Suppressor macrophage (primary cell): ENCODE data around the gene DDX56.
"Not testable (repeated sequence)": the region's sequence is repeated elsewhere in the genome, so short reads cannot be mapped to it uniquely, and the experiment has no call there.

Experiments used
- DNase-seq, 4 experiments: peaks; one replicate each; pipeline ENCODE4 v3.0.0-alpha.2; 2020 to 2022

The DDX56 gene

DNA sequence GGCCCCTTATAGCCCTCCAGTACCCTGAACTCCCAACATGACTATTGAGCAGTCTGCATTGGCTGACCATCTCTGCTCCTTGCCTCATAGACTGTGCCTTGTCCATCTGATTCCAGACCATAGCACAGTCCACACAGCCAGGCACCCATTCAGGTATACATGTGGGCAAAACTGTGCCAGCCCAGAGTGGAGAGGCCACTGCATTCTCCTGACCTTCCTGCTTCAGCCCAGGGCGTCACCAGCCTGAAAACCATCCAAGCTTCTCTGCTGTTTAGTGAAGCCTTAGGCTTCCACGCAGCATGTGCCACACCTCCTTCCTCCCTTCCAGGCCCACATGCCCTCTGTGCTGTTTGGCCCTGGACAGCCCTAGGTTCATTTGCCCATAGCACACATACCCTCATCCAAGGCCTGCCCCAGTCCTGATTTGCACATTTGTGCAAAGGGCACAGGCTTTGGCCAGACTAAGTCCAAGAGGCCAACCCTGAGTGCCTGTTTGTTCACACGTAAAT lies 10.5 kb downstream of the DDX56 start:
- no peak for DNase-seq

DNA sequence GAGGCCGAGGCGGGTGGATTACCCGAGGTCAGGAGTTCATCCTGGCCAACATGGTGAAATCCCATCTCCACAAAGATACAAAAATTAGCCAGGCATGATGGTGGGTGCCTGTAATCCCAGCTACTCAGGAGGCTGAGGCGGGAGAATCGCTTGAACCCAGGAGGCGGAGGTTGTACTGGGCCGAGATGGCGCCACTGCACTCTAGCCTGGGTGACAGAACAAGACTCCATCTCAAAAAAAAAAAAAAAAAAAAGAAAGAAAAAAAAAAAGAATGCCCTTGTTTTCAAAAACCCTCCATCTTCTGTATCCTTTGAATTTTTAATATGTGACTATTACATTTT lies 11.1 kb downstream of the DDX56 start:
- DNase-seq, result not testable (repeated sequence)

DNA sequence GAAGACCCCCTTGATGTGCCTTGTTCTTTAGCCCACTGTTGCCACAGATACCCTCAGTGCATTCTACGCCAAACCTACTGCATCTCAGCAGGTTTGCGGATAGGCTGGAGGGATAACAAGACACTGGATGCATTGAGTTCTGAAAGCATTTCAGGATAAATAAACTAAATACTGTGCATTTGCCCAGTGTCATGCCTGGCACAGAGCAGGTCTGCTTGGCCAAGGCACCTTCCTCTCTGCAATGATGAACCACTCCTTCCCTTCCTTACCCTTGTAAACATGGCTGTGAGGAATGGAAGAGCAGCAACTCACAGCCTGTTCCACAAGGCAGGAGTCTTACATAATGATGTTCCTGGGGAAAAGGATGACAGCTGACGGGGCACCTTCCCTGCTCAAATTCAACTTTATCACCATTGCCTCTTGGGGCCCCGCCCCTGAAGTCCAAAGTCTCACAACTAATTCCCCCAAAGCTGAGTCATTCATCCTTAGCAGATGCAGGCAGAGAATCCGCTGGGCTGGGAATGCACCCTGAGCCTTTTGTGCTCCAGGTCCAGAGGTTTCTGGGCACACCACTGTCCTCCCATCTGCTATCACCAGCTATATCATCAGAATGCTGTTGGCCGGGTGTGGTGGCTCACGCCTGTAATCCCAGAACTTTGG lies 11.6 kb downstream of the DDX56 start:
- DNase-seq, result no peak

DNA sequence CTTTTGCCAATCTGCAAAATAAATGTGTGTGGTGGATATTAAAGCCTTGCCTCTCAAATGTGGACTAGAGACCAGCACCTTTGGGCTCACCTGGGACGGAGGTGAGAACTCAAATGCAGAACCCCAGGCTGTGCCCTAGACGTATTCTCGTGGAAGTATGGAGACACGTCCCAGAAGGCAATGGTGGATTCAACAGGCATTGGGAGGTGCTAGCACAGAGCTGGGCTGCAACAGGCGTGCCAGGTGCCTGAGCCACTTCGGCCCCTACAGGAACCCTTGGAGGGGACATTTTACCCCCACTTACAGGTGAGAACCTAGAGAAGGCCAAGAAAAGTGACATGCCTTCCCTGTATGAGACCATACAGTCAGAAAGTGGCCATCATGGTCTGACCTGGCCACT lies 12.2 kb downstream of the DDX56 start:
- no peak for DNase-seq

DNA sequence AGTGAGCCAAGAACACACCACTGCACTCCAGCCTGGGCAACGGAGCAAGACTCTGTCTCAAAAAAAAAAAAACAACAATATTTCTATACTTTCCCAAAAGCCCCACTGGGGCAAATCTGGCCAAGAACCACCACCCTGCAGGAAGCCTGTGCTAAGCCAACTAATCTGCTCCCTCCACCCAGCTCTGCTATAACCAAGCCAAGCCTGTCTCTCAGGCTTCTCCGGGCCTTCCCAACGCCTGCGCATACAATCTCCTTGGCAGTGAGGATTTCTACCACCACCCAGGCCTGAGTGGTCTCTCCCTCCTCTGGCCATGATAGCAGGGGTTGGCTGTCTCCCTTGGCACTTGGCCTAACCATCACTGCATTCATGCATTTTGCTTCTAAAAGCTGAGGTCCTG lies 14.2 kb downstream of the DDX56 start:
- no peak for DNase-seq

DNA sequence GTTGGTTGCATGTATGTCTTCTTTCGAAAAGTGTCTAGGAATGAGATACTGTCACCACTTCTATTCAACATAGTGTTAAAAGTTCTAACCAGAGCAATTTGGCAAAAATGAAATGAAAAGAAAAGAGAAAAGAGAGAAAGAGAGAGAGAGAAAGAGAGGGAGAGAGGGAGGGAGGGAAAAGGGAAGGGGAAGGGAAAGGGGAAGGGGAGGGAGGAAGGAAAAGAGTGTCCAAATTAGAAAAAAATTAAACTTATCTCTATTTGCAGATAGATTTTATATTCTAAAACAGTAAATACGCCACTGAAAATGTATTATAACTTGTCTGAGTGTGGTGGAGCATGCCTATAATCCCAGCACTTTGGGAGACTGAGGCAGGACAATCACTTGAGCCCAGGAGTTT lies 16.2 kb downstream of the DDX56 start:
- no peak for DNase-seq

DNA sequence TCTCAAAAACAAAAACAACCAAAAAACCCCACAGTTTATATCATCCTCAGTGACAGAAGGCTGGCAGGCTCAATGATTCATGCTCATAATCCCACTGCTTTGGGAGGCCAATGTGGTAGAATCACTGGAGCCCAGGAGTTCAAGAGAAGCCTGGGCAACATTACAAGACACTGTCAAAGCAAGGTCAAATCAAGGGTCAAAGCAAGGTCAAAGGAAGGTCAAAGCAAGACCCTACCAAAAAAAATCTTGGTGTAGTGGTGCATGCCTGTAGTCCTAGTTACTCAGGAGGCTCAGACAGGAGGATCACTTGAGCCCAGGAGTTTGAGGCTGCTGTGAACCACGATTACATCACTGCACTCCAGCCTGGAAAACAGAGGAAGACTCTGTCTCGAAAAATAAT lies 18.4 kb downstream of the DDX56 start:
- DNase-seq, result no peak

DNA sequence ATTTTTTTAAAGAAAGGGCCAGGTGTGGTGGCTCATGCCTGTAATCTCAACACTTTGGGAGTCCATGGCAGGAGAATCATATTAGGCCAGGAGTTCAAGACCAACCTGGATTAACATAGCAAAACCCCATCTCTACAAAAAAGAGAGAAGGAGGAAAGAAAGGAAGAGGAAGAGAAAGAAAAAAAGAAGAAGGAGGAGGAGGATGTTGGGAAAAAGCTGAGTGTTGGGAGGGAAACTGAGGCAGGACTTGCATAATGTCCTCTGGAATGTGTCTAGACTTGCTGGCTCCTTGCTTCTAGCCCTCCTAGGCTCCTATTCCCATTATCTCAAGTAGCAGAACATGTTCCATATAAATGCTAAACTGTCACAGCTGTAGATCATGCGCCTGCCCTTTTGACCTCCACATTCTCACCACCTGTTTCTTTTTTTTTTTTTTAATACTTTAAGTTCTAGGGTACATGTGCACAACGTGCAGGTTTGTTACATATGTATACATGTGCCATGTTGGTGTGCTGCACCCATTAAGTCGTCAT lies 21.2 kb downstream of the DDX56 start:
- DNase-seq, result not testable (repeated sequence)

DNA sequence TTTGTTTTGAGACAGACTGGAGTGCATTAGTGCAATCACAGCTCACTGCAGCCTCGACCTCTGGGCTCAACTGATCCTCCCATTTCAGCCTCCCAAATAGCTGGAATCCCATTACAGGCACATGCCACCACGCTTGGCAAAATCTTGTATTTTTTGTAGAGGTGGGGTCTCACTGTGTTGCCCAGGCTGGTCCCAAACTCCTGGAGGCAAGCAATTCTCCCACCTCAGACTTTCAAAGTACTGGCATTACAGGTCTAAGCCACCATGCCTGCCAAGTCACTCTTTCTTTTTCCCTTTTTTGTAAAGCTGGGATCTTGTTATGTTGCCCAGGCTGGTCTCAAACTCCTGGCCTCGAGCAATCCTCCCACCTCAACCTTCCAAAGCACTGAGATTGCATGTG lies 24.3 kb downstream of the DDX56 start:
- no peak for DNase-seq

DNA sequence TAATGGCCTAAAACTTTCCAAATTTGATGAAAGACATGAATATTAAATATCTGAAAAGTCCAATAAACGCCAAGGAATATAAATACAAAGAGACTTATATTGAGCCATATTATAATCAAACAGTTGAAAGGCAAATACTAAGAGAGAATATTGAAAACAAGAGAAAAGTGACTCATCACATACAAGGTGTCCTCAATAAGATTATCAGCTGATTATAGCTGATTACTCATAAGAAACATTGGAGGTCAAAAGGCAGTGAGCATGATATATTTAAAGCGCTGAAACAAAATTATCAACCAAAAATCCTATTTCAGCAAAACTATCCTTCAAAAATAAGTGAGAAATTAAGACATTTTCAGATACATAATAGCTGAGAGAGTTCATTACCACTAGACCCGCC lies 24.8 kb downstream of the DDX56 start:
- no peak for DNase-seq

DNA sequence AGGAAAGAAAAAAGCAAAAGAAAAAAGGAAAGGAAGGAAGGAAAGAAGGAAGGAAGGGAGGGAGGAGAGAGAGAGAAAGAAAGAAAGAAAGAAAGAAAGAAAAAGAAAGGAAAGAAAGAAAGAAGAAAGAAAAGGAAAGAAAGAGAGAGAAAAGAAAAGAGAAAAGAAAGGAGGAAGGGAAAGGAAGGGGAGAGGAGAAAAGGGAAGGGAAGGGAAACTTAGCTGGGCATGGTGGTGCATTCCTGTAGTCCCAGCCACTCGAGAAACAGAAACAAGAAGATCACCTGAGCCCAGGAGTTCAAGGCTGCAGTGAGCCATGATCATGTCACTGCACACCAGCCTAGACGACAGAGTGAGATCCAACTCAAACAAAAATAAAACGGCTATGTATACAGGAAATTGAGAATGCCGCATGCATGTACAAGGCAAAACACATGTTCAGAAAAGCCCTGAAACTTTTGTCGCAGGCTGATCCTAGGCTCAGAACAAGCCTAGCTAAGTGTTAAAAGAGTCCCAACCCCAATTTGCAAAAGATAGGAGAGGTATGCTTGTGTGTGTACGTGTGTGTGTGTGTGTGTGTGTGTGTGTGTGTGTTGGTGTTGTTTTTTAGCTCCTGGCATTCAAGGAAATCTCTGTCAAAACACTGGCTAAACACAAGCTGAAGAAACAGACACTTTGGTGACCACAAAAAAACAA lies 26.0 kb downstream of the DDX56 start:
- DNase-seq, result no peak

DNA sequence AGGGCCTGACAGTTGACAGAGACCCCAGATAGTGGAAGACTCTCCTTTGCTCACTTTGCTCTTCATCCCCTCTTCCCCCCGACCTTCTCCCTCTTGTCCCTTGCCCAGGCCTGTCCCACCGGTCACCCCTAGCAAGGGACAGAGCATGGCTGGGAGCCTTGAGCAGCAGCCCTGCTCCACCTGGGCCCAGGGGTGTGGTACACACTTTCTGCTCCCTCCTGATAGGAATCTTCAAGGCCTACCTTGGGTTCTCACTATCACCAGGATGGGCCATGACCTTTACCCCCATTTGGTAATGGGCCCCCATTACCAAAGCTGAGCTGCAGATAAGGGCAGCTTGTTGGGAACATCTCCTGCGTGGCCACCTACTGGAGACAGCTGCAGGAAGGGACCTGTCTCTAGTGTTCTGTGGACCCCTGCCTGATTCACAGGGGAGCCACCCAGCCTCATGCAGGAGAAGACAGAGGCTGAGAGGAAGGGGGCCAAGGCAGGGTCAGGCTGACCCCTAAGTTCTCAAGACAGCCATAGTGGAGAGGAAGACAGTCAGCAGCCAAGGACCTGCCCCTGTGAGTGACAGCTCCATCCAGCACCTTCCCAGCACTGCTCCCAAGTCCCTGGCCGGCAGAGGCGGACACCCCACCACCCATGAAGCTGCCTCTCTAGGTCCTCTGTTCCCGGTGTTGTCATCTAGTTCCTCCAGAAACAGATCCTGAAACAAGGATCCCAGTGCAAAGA lies 31.7 kb downstream of the DDX56 start:
- no peak for DNase-seq

DNA sequence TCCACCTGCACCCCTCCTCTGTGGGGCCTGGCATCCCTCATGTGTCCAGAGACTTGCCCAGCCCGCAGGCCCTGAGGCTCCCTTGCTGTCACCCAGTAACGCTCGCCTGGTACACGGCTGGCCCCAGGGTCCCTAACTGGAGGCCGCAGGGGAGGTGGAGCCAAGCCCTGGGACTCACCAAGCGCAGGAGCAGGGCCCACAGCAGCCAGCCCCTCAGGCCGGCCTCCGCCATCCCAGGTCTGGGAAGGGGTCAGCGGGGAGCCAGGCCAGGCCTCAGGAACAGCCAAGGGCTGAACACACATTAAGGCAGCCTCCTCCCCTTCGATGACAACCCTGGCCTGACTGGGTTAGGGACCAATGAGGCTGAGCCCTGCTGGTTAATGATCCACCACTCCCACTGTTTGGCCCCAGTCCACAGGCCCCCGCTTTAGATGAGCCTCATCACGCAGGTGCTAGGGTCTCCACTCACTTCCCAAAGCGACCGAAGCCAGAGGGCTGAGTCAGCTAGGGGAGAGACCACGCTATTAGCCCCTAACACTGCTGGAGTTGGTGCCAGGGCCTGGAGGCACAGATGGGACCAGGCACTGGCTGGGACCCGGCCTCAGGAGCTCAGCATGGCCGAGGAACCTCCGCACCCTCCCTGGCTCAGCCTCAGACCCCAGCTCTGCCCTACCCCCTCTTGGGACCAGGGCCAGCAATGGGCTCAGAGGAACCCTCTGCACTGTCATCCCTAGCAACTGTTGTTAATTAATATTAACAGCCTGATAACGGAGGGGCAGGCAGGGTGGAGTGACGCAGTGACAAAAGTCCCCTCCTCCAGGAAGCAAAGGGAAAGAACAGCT lies 32.5 kb downstream of the DDX56 start, which contains the start of gene NPC1L1:
NPC1L1 (minus strand) TSS at position 303 of the 842 bp plus-strand sequence; CDS start at position 232, 71 bp downstream.
- no peak for DNase-seq

DNA sequence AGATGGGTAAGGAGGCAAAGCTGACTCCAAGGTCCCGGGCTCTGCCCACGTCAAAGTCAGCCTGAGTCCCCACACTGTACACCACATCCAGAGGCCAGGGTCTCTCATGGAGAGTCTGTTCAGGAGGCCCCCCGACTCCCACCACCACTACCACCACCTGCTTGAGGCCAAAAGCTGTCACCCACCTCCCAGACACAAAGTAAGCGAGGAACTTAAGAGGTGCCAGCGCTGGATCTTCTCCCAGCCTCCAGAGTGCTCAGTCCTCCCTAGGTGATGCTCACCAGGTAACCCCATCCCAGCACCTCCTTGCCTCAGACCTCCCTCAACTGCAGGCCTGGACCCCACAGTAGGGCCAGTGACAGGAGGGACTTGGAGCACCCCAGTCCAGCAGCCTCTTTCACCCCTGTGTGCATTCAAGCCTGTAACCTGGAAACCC lies 33.1 kb downstream of the DDX56 start:
- no peak for DNase-seq

DNA sequence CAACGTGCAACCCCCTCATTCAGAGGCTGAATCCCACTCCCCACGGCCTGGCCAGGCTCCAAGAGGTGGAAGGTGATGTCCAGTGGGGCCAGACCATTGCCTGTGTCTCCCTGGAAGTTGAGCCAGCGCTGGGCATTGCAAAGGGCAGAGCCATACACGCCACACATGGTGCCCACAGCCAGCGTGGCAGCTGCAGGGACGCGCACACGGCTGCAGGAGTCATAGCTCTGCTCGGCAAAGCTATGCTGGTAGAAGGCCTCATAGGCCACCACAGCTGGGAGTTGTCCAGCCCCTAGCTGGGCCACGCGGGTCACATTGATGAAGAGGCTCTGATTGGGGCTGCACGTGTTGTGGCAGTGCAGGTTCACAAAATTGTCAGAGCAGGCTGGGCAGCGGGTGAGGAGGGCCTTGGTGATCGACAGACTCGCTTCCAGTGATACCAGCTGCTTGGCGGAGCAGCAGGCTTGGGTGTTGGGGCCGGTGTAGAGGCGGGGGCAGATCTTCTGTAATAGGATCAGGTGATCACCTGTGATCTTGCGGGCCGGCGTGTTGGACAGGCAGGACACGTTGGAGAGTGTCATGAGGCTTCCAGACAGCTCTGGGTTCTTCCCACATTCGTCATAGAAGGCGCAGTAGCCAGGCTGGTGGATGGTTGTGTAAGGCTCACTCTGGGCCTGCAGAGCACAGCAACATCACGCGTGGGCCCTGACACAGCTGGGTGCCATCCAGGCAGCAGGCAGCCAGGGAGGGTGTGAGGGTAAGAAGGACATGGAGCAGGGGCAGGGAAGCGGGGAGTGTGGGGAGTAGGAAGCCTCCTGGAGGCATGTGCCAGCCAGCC lies 33.8 kb downstream of the DDX56 start:
- no peak for DNase-seq

DNA sequence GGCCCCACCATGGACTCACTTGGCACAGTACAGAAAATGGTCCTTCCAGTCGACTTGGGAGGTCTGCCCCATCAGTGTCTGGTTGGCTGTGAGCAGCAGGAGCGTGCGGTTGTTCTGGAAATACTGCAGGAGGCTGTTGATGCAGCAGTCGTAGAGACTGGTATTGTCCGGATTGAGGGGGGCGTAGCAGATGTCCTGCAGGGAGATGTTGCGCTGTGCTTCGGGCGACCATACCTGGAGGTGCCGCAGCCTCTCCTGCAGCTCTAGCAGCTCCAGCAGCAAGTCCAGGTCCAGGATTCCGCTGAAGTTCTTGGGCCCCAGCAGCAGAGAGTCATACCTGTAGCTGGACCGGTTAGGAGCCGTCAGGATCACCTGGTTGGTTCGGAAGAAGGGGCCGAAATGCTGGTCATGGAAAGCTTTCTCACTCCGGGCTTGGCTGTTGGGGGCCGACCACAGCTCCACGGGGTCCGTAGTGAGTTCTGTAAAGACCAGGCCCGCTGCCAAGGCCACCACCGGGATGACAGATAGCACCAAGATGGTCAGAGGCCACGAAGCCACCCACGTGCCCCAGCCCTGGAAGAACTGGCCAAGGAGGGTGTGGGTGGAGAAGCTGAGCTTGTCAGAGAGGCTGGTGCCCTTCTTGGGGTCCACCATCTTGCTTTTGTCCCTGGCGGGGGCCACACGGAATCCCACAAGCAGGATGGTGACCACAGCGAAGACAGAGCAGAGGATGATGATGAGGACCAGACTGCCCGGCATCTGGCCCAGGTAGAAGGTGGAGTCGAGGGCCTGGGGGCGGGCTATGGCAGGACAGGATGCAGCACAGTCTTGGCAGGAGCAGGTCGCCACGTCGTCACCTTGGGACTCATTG lies 34.7 kb downstream of the DDX56 start:
- DNase-seq, result no peak

DNA sequence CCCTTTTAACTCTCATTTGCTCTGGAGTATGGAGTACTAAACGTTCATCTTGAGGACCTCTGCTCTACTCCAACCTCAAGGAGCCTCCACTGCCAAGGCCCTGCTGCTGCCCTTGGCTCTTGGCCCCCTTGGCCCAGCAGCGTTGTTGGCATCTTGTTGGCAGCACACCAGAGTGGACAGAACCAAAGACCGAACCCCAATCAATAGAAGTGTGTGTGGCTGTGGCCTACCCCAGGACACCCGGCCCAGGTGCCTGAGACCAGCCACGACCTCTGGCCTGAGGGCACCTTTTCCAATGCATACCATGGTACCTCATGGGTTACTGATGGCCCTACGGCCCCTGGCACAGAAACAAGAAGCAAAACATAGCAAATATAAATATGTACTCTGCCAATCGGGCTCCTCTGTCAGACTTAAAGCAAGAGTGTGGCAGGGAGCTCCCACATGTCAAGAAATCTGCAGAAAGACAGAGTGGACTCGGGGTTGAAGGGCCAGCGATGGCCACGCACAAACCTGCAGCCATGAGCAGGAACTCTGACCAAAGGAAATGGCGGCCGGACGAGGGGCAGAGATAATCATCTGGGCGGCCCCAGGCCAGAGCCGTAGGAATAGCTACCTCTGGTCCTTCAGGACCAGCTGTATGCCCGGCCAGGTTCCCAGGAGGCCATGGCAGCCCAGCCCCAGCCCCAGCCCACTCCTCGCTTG lies 35.5 kb downstream of the DDX56 start:
- no peak for DNase-seq

DNA sequence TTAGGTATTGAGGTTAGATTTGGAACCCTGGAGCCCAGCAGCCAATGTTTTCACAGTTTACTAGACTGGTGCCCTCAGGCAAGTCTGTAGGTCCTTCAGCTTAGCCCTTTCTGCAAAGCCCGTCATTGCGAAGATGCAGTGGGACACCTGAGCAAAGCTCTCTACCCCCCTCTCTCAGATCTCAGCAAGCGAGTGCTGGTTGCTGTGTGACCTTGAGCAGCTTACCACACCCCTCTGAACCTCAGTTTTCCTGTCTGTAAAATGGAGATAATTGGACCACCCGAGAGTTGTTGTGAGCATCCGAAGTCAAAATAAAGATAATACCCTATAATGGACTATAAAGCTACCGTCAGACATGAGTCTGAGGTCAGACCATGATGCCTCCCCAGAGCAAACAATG lies 36.3 kb downstream of the DDX56 start:
- DNase-seq, result no peak

DNA sequence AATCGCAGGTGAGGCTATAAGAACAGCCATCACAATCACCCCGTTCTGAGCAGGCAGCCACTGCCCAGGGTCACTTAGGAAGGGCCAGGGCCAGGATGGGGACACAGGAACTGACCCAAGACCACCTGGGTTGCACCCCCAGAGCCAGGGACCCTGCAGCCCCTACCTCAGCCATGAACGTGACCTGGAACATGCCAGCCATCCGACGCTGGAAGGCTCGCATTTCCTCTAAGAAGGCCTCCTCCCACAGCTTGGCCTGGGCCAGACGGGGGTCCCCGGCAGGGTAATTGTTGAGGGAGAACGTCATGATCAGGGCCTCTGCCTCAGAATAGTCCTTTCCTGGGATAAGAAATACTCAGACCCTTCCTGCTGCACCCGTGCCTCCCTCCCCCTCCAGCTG lies 37.6 kb downstream of the DDX56 start:
- no peak for DNase-seq
